Large intestine (tissue), 3 donors: Measurements from ENCODE around the gene PRKAG2. TPM values are rescaled to one million over a fixed set of nuclear protein-coding genes. Genes with fewer than 3 reads are reported as not detected.

Experiments used
- DNase-seq, 2 donors: peaks; one replicate each; pipeline versions ENCODE4 v3.0.0 to v3.0.0-alpha.2; 2013
- H3K27ac ChIP-seq: one replicate; pipeline ENCODE4 v1.5.1; 2013; ENCODE audit warnings: low read length
- H3K27me3 ChIP-seq: 2 replicates; pipeline ENCODE4 v1.6.1; 2013; ENCODE audit warnings: low read length; ENCODE audit not compliant: control insufficient read depth, insufficient read depth
- H3K36me3 ChIP-seq: 2 replicates; pipeline ENCODE4 v1.6.1; 2013; ENCODE audit warnings: low read length; ENCODE audit not compliant: control insufficient read depth, insufficient read depth
- H3K4me1 ChIP-seq: one replicate; pipeline ENCODE4 v1.6.1; 2013; ENCODE audit warnings: low read length; ENCODE audit not compliant: control insufficient read depth, insufficient read depth
- H3K4me3 ChIP-seq: one replicate; pipeline ENCODE4 v1.5.1; 2013; ENCODE audit warnings: low read length
- H3K9me3 ChIP-seq: one replicate; pipeline ENCODE4 v1.6.1; 2013; ENCODE audit warnings: mild to moderate bottlenecking, low read depth, low read length, moderate library complexity; ENCODE audit not compliant: control insufficient read depth
- WGBS: methylation state at CpG from one replicate; pipeline ENCODE4 v1.1.5; 2013; ENCODE audit warnings: low lambda C conversion rate; ENCODE audit not compliant: insufficient coverage; 5-methylcytosine and 5-hydroxymethylcytosine counted together
- polyA plus RNA-seq: library from polyadenylated mRNA; unstranded; fragments of 120-200 nt; gene quantifications from one replicate; pipeline ENCODE4 v1.2.1, GENCODE V29; 2013

The PRKAG2 gene
- polyA plus RNA-seq, 1 donor, result 50.9 TPM

- no peaks in the 10 kb centered on the region for H3K36me3 ChIP-seq
- no peak for DNase-seq
- H3K4me1 ChIP-seq, result no peaks in the 10 kb centered on the region
- H3K9me3 ChIP-seq, result no peaks in the 10 kb centered on the region
- no peak overlapping the region for H3K27ac ChIP-seq
- WGBS, result no CpG with 5 or more reads among the region's 5 CpGs
- H3K27me3 ChIP-seq, result no peaks in the 10 kb centered on the region
- no peak overlapping the region for H3K4me3 ChIP-seq
These were observed 229.9 kb downstream of the PRKAG2 start for GRCh38 chr7:151647006-151647405.

- Histone ChIP-seq H3K9me3 (no peaks in the 10 kb centered on the region), H3K27ac (no peak overlapping the region), H3K27me3 (no peaks in the 10 kb centered on the region), H3K4me3 (no peak overlapping the region), H3K36me3 (no peaks in the 10 kb centered on the region), H3K4me1 (no peaks in the 10 kb centered on the region)
- no CpG with 5 or more reads among the region's 2 CpGs for WGBS
- no peak for DNase-seq
These were observed 231.6 kb downstream of the PRKAG2 start for GRCh38 chr7:151645311-151645710.

- H3K27ac ChIP-seq, result no peak overlapping the region
- DNase-seq, result no peak
- no peaks in the 10 kb centered on the region for H3K4me1 ChIP-seq
- H3K36me3 ChIP-seq, result peaks cover under 1% of the 10 kb centered on the region
- H3K9me3 ChIP-seq, result no peaks in the 10 kb centered on the region
- H3K27me3 ChIP-seq, result no peaks in the 10 kb centered on the region
- no peak overlapping the region for H3K4me3 ChIP-seq
These were observed 232.4 kb downstream of the PRKAG2 start for GRCh38 chr7:151644554-151644953.

- no peak overlapping the region for H3K4me3 ChIP-seq
- no peak for DNase-seq
- H3K27me3 ChIP-seq, result no peaks in the 10 kb centered on the region
- H3K9me3 ChIP-seq, result no peaks in the 10 kb centered on the region
- no peak overlapping the region for H3K27ac ChIP-seq
- no peaks in the 10 kb centered on the region for H3K4me1 ChIP-seq
- H3K36me3 ChIP-seq, result peaks cover 4% of the 10 kb centered on the region
- whole genome bisulfite sequencing, result 100% methylated on average over 1 of the region's 3 CpGs
These were observed 234.2 kb downstream of the PRKAG2 start for GRCh38 chr7:151642746-151643145.

GRCh38 chr7:151641587-151641986 is 235.3 kb downstream of the PRKAG2 start:
- Histone ChIP-seq H3K36me3 (peaks cover 4% of the 10 kb centered on the region), H3K27me3 (no peaks in the 10 kb centered on the region), H3K4me3 (no peak overlapping the region), H3K27ac (no peak overlapping the region), H3K9me3 (no peaks in the 10 kb centered on the region), H3K4me1 (no peaks in the 10 kb centered on the region)
- DNase-seq, result no peak
- WGBS, result 86% methylated on average over 1 of the region's 2 CpGs

- H3K27ac ChIP-seq, result peak overlapping the region; percentile 2
- 0% methylated on average over 1 of the region's 9 CpGs for WGBS
These were observed 239.1 kb downstream of the PRKAG2 start for GRCh38 chr7:151637781-151638261.

GRCh38 chr7:151634643-151635042 is 242.3 kb downstream of the PRKAG2 start:
- Histone ChIP-seq H3K27ac (no peak overlapping the region), H3K4me3 (no peak overlapping the region), H3K4me1 (peaks cover 6% of the 10 kb centered on the region), H3K9me3 (no peaks in the 10 kb centered on the region), H3K36me3 (peaks cover 4% of the 10 kb centered on the region), H3K27me3 (no peaks in the 10 kb centered on the region)
- WGBS, result no CpG with 5 or more reads among the region's 2 CpGs
- DNase-seq, result no peak

More at GRCh38 chr7:151637781-151638261, 239.1 kb downstream of the PRKAG2 start:
- no peaks in the 10 kb centered on the region for H3K9me3 ChIP-seq
- H3K4me3 ChIP-seq, result no peak overlapping the region
- H3K4me1 ChIP-seq, result no peaks in the 10 kb centered on the region
- H3K36me3 ChIP-seq, result peaks cover 4% of the 10 kb centered on the region
- DNase-seq, result peak; percentile 19 to 29
- no peaks in the 10 kb centered on the region for H3K27me3 ChIP-seq

- peaks cover 6% of the 10 kb centered on the region for H3K4me1 ChIP-seq
- no peak for DNase-seq
- H3K27me3 ChIP-seq, result no peaks in the 10 kb centered on the region
- WGBS, result 100% methylated on average over 1 of the region's 1 CpG
- H3K4me3 ChIP-seq, result no peak overlapping the region
- H3K36me3 ChIP-seq, result peaks cover 4% of the 10 kb centered on the region
- peak overlapping the region; percentile 77 for H3K27ac ChIP-seq
- H3K9me3 ChIP-seq, result no peaks in the 10 kb centered on the region
These were observed 243.5 kb downstream of the PRKAG2 start for GRCh38 chr7:151633516-151633812.

- WGBS, result 54% methylated on average over 3 of the region's 28 CpGs
- peak overlapping the region; percentile 77 for H3K27ac ChIP-seq
- no peaks in the 10 kb centered on the region for H3K9me3 ChIP-seq
- peak overlapping the region; percentile 56 for H3K4me3 ChIP-seq
- H3K4me1 ChIP-seq, result peaks cover 6% of the 10 kb centered on the region
- H3K27me3 ChIP-seq, result no peaks in the 10 kb centered on the region
- peaks cover 5% of the 10 kb centered on the region for H3K36me3 ChIP-seq
- peak; percentile 34 to 73 for DNase-seq
These were observed 244.0 kb downstream of the PRKAG2 start for GRCh38 chr7:151632750-151633515.

- Histone ChIP-seq H3K27ac (peak overlapping the region; percentile 82), H3K4me3 (peak overlapping the region; percentile 68), H3K9me3 (no peaks in the 10 kb centered on the region), H3K36me3 (peaks cover 7% of the 10 kb centered on the region), H3K27me3 (no peaks in the 10 kb centered on the region), H3K4me1 (peaks cover 6% of the 10 kb centered on the region)
- WGBS, result no CpG with 5 or more reads among the region's 111 CpGs
- peak; percentile 78 to 91 for DNase-seq
These were observed 244.8 kb downstream of the PRKAG2 start for GRCh38 chr7:151631953-151632749.
